Right lobe of liver (tissue), 6 donors: ENCODE measurements around the gene NUMB. TPM values are rescaled to one million over a fixed set of nuclear protein-coding genes. Genes with fewer than 3 reads are reported as not detected.

ENCODE experiments used
- ATAC-seq, 4 donors: fragments of 200-7000 bp; cut with Tn5 transposase; one replicate each; pipeline ENCODE4 v1.9.1; 2020; ENCODE audit warnings: mild to moderate bottlenecking in 4 of 4, moderate library complexity in 4 of 4
- DNase-seq, 3 donors: peaks; one replicate each; pipeline ENCODE4 v3.0.0-alpha.2; 2020
- H3K27ac ChIP-seq, 3 donors: fragments of 200-600 bp; one replicate each; pipeline ENCODE4 v1.8.0; 2022
- H3K27me3 ChIP-seq, 2 donors: fragments of 200-600 bp; one replicate each; pipeline ENCODE4 v1.8.0; 2022
- H3K36me3 ChIP-seq, 4 donors: fragments of 200-600 bp; sonication (generic) in 1 of 4; one replicate each; pipeline versions ENCODE4 v1.5.1 to v1.8.0; 2017 to 2022; ENCODE audit warnings: control low read depth in 1 of 4
- H3K4me1 ChIP-seq, 4 donors: fragments of 200-600 bp; sonication (generic) in 1 of 4; one replicate each; pipeline versions ENCODE4 v1.5.1 to v1.8.0; 2017 to 2022; ENCODE audit warnings: control low read depth in 1 of 4
- H3K4me3 ChIP-seq, 3 donors: fragments of 200-600 bp; one replicate each; pipeline ENCODE4 v1.8.0; 2022
- H3K9me3 ChIP-seq, 4 donors: fragments of 200-600 bp; sonication (generic) in 1 of 4; one replicate each; pipeline versions ENCODE4 v1.5.1 to v1.8.0; 2017 to 2022; ENCODE audit warnings: control low read depth in 1 of 4
- CTCF ChIP-seq, 4 donors: fragments of 200-600 bp in 3 of 4; fragments of 450-650 bp in 1 of 4; IDR thresholded peaks; one replicate each; pipeline versions ENCODE4 v1.5.1 to v1.8.0; 2016 to 2022; ENCODE audit warnings: antibody characterized with exemption in 4 of 4, mild to moderate bottlenecking in 2 of 4
- POLR2A ChIP-seq: fragments of 450-650 bp; IDR thresholded peaks from one replicate; pipeline ENCODE4 v1.6.1; 2017; ENCODE audit warnings: antibody characterized with exemption, mild to moderate bottlenecking
- WGBS: methylation state at CpG from one replicate; pipeline ENCODE4 v1.1.6; 2018; ENCODE audit warnings: low coverage, low lambda C conversion rate; ENCODE audit not compliant: insufficient coverage; ENCODE audit errors: missing lambda C conversion rate; 5-methylcytosine and 5-hydroxymethylcytosine counted together
- intact Hi-C, 2 donors: fragments of 100-400 bp; cut with DNase I; formaldehyde crosslinking; loops; one replicate each; pipeline versions ENCODE4 v1.11.2 to v1.14.1; 2022
- total RNA-seq, 6 experiments: library from RNA; depleted of rRNA in 2 of 6; stranded (reverse); fragments of >200 nt in 2 of 6; fragmentation: NEBNext Ultra II Directional in 3 of 6; extraction: Animal tissue kit (Norgen Biotek cat#: 25700) in 3 of 6; gene quantifications; one replicate each; pipeline versions ENCODE4 v1.1.0 to v1.2.4, GENCODE V29; 2016 to 2023
- donor health status: DM: no; HTN: yes; CAD: no.
- donor health status: DM: no; HTN: no; CAD: no.
- donor health status: DM: no; HTN: no; CAD: no.
- donor health status: DM: no; HTN: yes; CAD: no.
- donor health status: DM: no; HTN: yes; CAD: no.

Gene NUMB
- total RNA-seq, 6 experiments from 2014 or later, result 28.3 to 48.4 (median 43.7) TPM

GRCh38 chr14:73467800-73468199 is 9.5 kb upstream of the NUMB start:
- ATAC-seq (no peak), DNase-seq (no peak)
- no peaks in the 10 kb centered on the region for H3K27me3 ChIP-seq
- no peak for TF ChIP-seq CTCF (IDR thresholded peaks at IDR 0.05)
- no peak for TF ChIP-seq POLR2A
- peaks cover 0 to 32% (median 6%) of the 10 kb centered on the region in 4 donors for H3K4me1 ChIP-seq
- no peaks in the 10 kb centered on the region for H3K9me3 ChIP-seq
- H3K36me3 ChIP-seq, result no peaks in the 10 kb centered on the region
- H3K4me3 ChIP-seq, result no peak overlapping the region
- H3K27ac ChIP-seq, result no peak overlapping the region
- WGBS, result 81% methylated on average over 3 of the region's 4 CpGs
- intact Hi-C loops, result no loop called here

- TF ChIP-seq CTCF (IDR thresholded peaks at IDR 0.05) (no peak), POLR2A (no peak)
- Histone ChIP-seq H3K27me3 (no peaks in the 10 kb centered on the region), H3K9me3 (no peaks in the 10 kb centered on the region), H3K4me3 (no peak overlapping the region), H3K27ac (peak overlapping the region in 1 of 3 donors; percentile 3), H3K4me1 (peaks cover 0 to 34% (median 6%) of the 10 kb centered on the region in 4 donors), H3K36me3 (no peaks in the 10 kb centered on the region)
- intact Hi-C loops, result no loop called here
- 60% methylated on average over 5 of the region's 5 CpGs for WGBS
- DNase-seq (no peak), ATAC-seq (no peak)
Observed at GRCh38 chr14:73467377-73467776, 9.0 kb upstream of the NUMB start.

- DNase-seq, result no peak
- WGBS, result 92% methylated on average over 4 of the region's 4 CpGs
- no peaks in the 10 kb centered on the region for H3K9me3 ChIP-seq
- TF ChIP-seq POLR2A, result no peak
- no peak for TF ChIP-seq CTCF (IDR thresholded peaks at IDR 0.05)
- peak overlapping the region in 1 of 3 donors; percentile 3 for H3K27ac ChIP-seq
- H3K36me3 ChIP-seq, result no peaks in the 10 kb centered on the region
- no peak overlapping the region for H3K4me3 ChIP-seq
- peaks cover 0 to 34% (median 6%) of the 10 kb centered on the region in 4 donors for H3K4me1 ChIP-seq
- H3K27me3 ChIP-seq, result no peaks in the 10 kb centered on the region
- no peak for ATAC-seq
- intact Hi-C loops, result no loop called here
Observed at GRCh38 chr14:73466861-73467260, 8.5 kb upstream of the NUMB start.

- peak in 1 of 4 donors; percentile 0 for ATAC-seq
- H3K4me1 ChIP-seq, result peaks cover 0 to 42% (median 9%) of the 10 kb centered on the region in 4 donors
- no peak for TF ChIP-seq CTCF (IDR thresholded peaks at IDR 0.05)
- TF ChIP-seq POLR2A, result no peak
- DNase-seq, result no peak
- intact Hi-C loops, result no loop called here
- H3K9me3 ChIP-seq, result no peaks in the 10 kb centered on the region
- 47% methylated on average over 4 of the region's 5 CpGs for WGBS
- H3K4me3 ChIP-seq, result peak overlapping the region in 1 of 3 donors; percentile 5
- H3K36me3 ChIP-seq, result no peaks in the 10 kb centered on the region
- H3K27me3 ChIP-seq, result no peaks in the 10 kb centered on the region
- H3K27ac ChIP-seq, result peak overlapping the region; percentile 16 to 57 (median 55)
Observed at GRCh38 chr14:73465823-73466532, 7.6 kb upstream of the NUMB start.
